ENCODE measurements around the gene MDM4.
"Not testable (repeated sequence)": the region's sequence is repeated elsewhere in the genome, so short reads cannot be mapped to it uniquely, and the experiment has no call there.

Gene MDM4

DNA sequence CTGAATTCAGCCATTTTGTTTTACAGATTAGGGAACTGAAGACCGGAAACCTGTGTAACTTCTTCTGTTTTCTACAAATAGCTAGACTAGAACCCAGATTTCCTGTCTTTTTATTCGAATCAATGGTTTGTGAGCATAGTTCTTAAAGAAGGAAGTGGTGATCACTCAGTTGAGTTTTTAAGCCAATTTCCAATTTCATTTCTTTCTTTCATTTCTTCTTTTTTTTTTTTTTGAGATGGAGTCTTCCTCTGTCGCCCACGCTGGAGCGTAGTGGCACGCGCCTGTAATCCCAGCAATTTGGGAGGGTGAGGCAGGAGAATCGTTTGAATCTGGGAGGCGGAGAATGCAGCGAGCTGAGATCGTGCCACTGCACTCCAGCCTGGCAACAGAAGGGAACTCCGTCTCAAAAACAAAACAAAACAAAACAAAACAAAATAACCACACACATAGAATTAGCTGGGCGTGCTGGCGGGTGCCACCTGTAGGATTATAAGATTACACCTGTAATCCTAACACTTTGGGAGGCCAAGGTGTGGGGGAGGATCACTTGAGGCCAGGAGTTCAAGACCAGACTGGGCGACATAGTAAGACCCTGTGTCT, 3.0 kb upstream of the MDM4 start:
- no peak for DNase-seq (ENCODE audit: low read depth in 2 of 2, low spot score in 1 of 2)

DNA sequence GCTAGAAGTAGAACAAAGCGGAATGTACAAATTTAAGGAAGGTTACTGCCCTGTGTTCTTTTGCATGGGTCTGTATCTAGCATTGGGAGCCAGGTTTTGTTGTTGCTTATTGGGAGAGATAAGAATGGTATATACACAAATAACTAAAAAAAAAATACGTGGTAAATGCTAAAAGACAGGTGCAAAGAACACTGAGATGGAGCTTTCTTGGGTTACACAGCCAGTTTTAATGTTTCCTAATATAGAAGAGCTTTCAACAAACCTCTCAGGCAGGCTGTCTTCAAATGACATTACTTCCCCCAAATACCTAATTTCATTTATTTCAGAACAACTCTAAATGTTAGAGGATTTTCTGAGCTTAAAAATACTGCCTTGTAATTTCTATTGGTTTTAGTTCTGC, 1.4 kb upstream of the MDM4 start:
- no peak for DNase-seq (ENCODE audit: low read depth in 2 of 2, low spot score in 1 of 2)

DNA sequence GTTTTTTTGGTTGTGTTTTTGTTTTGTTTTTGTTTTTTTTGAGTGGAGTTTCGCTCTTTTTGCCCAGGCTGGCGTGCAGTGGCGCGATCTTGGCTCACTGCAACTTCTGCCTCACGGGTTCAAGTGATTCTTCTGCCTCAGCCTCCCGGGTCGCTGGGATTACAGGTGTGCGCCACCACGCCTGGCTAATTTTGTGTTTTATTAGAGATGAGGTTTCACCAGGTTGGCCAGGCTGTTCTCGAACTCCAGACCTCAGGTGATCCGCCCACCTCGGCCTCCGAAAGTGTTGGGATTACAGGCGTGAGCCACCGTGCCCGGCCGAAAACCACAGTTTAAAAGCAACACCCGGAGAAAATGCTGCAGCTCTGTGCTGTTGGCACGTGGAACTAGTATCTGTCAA, 1.2 kb downstream of the MDM4 start:
- DNase-seq (ENCODE audit: low read depth in 2 of 2, low spot score in 1 of 2), result not testable (repeated sequence)

DNA sequence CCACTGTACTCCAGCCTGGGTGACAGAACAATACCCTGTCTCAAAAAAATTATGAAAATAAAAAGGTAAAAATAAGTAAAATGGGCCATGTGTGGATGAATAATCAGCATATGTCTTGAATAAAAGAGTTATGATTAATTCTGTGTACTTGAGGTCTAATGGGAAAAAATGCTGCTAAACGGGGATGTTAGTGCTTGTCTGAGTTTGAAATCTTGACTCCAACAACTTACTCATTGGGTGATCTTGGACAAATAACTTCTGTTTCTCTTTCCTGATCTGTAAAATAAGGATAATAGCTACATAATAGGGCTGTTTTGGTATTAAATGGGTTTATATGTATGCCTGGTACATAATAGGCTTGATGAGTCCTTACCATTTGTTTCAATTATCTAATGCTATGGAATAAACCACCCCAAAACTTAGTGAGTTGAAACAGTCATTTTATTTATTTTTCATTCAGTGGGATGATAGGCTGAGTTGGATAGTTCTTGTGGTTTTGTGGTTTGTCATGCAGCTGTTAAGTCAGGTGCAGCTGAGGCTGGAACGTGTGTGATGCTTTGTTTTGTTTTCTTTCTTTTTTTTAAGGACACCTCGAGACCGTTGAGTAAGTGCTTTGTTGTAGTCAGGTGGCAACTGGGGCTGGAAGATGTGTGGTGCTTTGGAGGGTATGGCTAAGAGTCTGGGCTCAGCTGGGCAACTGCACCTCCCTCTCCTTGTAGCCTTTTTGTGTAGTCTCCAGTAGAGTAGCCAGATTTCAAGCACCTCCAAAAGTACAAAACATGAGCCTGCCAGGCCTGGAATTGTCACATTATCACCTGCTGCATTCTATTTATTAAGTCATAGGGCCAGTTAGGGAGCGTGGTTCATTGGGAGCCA, 4.9 kb downstream of the MDM4 start:
- no peak for DNase-seq (ENCODE audit: low read depth in 2 of 2, low spot score in 1 of 2)

DNA sequence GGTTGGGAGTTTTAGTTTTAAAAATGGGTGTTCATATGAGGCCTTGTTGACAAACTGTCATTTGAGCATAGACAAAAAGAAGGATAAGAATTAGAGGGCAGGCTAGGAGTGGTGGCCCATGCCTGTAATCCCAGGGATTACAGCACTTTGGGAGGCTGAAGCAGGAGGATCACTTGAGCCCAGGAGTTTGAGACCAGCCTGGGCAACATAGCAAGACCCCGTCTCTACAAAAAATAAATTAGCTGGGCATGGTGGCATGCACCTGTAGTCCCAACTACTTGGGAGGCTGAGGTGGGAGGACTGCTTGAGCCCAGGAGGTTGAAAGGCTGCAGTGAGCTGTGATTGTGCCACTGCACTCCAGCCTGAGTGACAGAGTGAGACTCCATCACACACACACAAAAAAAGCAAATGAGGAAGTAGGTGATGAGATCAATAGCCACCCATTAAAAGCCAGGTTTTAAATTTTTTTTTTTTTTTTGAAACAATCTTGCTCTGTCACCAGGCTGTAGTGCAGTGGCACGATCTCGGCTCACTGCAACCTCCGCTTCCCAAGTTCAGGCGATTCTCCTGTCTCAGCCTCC, 5.8 kb downstream of the MDM4 start:
- DNase-seq (ENCODE audit: low read depth in 2 of 2, low spot score in 1 of 2), result not testable (repeated sequence)

DNA sequence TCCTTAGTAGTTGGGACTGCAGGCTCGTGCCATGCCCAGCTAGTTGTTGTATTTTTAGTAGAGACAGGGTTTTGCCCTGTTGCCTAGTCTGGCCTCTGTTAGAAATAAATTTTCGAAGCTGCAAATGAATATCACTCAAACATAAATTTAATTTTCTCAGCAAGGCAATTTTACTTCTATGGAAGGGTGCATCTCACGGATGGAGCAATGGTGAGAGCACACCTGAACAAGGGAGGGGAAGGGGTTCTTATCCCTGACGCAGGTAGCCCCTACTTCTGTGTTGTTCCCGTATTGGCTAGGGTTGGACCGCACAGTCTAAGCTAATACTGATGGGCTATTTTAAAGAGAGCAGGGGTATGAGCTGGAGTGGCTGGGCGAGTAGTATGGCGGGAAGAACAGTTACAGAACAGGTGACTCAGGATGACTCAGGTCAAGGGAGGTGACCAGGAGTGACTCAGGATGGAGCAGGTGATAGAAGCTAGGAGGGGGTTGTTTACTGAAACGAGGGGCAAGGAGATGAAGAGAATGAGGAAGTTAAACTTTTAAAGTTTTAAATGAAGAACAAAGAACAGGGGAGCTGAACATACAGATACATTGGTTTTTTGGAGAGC, 7.5 kb downstream of the MDM4 start:
- DNase-seq (ENCODE audit: low read depth in 2 of 2, low spot score in 1 of 2), result no peak

DNA sequence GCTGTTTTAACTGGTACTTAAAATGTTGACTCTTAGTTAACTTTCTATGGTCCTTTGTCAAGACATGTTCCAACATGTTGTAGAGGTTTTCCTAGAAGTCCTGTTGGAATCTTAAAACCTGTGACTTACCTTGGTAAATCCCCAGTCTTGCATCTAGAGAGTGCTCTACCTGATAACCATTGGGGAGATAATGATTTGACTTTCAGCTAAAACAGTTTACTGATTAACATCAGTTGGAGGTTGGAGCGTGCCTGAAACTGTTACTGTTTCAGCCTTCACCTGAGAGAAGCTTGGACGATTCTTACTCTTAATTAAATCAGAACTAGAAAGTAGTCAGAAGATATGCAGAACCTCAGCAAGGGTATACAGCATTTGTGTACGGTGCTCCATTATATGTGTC, 8.8 kb downstream of the MDM4 start:
- DNase-seq (ENCODE audit: low read depth in 2 of 2, low spot score in 1 of 2), result no peak

DNA sequence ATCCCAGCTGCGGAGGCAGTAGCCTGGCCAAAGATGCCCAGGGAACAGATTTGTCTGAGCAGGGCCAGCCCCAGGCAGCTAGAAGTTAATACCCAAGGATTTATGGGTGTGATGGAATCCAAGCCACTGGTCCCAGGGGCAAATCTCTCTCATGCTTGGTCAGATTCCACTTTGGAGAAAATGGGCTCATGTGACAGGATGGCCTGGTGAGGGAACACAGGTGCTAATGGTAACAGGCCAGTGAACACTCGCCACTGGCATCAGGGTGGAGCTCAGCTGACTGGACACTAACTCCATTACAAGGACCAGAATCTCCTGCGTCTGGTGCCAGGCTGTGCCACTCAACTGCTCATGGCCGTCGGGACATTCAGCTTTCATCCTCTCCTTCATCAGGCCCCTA, 12.0 kb downstream of the MDM4 start:
- no peak for DNase-seq (ENCODE audit: low read depth in 2 of 2, low spot score in 1 of 2)

DNA sequence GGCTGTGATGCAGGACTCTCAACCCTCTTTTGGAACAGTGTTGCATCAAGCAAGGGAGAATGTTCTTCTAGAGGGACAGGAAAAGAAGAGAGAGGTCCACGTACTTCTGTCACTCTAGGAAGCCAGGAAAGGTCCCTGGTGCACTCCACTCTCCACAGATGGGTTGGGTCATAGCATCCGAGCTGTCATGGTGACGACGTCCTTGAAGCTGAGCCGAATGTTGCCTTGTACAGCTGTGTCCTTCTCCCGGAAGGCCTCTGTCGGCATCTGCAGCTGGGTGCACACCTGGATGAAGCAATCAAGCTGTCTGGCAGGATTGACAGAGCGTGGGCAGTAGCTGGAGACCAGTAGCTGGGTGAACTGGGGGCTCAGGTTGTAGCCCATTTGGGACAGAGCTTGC, 12.5 kb downstream of the MDM4 start:
- DNase-seq (ENCODE audit: low read depth in 2 of 2, low spot score in 1 of 2), result no peak

DNA sequence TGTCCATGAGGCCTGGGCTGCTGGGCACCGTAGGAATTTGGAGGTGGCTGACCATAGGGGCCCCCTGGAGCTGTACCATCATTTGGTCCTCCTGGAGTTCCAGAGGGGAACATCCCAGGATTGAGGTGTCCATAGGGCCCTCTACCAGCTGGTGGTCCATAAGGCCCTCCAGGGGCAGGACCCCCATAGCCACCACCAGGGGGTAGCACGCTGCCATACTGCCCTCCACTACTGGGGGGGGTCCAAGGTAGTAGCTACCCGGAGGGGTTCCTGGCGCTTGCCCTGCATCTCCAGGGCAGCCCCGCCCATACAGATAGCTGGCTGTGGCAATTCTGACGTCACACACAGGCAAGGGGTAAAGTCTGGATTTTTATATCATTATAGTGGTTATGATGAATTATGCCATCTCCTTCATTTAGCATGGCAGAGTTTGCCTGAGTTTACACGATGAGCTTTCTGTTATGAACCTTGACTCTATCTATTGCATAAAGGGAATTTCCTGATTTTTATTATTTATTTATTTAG, 13.2 kb downstream of the MDM4 start:
- no peak for DNase-seq (ENCODE audit: low read depth in 2 of 2, low spot score in 1 of 2)

DNA sequence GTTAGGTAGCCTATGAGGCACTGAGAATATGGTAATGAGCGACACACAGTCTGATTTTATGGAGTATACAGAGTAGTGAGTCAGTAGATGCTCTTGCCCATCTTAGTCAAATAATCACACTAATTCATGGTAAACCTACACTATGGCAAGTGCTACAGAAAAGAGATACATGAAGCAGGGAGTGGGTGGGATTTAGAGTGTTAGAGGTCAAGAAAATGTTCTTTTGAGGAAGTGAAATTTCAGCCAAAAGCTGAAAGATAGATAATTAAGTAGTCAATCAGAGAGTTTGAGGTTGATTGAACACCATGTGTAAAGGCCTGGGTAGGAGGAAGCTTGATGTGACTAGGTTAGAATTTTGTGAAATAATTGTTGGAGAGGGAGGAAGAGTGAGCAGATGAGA, 14.7 kb downstream of the MDM4 start:
- DNase-seq (ENCODE audit: low read depth in 2 of 2, low spot score in 1 of 2), result no peak

DNA sequence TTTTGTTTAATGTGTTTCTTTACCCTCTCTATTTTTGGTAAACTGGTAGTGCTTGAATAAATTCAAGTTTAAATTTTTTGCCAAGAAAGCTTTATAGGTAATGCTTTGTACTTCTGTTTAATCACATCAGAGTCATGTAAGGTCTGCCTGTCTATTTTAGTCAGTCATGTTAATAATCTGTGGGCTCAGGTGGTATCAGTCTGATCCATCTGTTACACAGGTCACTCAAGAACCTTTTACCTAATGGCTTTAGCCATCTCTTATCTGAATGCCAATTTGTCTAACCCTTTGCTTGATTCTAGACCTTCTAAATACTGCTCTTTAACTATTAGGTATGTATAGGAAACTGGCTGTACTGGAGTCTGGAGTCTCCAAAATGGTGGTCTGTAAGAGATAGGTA, 16.6 kb downstream of the MDM4 start:
- DNase-seq (ENCODE audit: low read depth in 2 of 2, low spot score in 1 of 2), result no peak

DNA sequence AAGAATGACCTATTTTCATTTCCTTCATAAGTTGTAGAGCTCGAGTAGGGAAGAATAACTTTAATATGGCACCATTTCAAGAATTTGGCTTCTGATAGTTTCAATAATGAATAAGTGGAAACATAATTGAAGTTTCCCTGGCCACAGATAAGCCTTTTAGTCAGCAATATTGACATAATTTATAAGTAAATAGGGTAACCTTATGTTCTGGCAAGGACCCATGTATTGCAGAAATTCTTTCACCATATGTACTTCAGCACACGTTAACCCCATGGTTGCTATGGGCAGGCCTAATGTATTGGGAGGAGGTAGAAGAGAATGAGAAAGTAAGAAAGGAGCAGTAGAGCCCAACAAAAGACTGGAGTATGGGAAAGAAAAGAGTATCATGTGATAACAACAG, 25.4 kb downstream of the MDM4 start:
- DNase-seq (ENCODE audit: low read depth in 2 of 2, low spot score in 1 of 2), result no peak

DNA sequence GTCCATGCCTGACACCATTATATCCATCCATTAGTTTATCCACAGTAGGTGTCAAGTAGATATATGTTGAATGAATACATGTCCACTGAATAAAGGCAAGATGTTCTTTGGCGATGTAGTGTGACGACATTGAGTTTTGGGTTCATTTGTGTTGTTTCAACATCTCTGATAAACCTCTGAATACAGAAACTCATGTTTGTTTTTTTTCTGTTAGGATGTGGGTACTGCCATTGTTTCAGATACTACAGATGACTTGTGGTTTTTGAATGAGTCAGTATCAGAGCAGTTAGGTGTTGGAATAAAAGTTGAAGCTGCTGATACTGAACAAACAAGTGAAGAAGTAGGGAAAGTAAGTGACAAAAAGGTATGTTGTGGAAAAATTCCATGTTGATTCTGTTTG, 28.1 kb downstream of the MDM4 start:
- DNase-seq (ENCODE audit: low read depth in 2 of 2, low spot score in 1 of 2), result no peak

DNA sequence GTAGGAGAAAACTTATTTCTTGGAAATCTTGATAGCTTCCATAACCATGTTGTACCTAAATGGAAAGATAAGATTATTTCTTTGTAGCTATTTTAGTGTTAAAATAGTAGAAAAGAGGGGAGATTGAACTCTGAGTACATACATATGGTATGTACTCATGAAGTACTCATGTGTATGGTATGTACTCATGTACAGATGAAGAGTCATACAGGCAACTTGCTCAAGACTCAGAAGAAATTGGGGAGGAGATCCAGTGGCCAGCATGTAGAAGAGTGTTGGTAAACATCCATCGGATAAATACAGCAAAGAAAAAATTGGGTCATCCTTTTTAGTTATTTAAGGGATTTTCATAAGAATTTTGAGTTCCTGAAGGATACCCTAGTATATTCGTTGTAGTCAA, 29.0 kb downstream of the MDM4 start:
- no peak for DNase-seq (ENCODE audit: low read depth in 2 of 2, low spot score in 1 of 2)

DNA sequence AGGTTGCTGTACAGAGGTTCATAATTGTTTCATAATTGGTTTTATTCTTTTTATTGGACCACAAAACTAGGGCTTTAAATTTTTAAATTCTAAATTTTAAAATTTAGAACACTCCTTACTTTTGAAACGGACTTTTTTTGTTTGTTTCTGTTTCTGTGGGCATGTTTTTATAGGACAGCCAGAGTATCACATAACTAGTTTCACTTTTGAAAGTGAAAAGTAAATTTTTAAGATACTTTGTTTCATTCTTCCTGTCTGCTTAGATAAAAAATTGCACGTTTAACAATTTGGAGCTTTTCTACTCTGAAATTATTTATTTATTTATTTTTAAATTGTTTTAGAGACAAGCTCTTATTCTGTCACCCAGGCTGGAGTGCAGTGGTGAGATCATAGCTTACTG, 29.7 kb downstream of the MDM4 start:
- DNase-seq (ENCODE audit: low read depth in 2 of 2, low spot score in 1 of 2), result no peak

DNA sequence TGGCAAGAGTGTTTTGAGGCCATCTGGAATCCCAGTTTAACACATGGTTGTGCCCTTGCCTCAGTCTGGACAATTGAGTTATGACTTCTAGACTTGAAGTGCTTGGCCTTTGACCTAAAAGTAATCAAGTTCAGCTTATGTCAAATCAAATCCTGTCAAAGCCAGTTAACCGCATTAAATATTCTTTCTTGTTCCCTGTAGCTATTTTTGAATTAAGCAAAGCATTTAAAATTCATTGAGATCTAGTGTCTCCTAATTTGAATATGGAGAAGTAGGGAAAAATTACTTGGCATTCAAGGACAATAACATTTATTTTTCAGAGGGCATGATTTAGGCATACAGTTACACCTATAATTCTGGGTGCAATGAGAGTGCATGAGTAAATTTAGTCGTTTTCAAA, 32.1 kb downstream of the MDM4 start:
- no peak for DNase-seq (ENCODE audit: low read depth in 2 of 2, low spot score in 1 of 2)

DNA sequence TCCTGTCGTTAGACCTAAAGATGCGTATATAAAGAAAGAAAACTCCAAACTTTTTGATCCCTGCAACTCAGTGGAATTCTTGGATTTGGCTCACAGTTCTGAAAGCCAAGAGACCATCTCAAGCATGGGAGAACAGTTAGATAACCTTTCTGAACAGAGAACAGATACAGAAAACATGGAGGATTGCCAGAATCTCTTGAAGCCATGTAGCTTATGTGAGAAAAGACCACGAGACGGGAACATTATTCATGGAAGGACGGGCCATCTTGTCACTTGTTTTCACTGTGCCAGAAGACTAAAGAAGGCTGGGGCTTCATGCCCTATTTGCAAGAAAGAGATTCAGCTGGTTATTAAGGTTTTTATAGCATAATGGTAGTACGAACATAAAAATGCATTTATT, 33.1 kb downstream of the MDM4 start:
- DNase-seq (ENCODE audit: low read depth in 2 of 2, low spot score in 1 of 2), result no peak

DNA sequence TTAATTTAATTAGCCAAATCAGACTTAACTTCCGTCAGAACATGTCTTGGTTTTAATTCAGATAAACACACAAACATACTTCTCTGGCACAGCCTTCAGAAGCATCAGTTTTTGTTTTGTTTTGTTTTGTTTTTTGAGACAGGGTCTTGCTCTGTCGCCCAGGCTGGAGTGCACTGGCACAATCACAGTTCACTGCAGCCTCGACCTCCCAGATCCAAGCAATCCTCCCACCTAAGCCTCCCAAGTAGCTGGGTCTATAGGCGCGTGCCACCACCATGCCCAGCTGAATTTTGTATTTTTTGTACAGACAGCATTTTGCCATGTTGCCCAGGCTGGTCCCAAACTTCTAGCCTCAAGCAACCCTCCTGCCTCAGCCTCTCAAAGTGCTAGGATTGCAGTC, 34.7 kb downstream of the MDM4 start:
- no peak for DNase-seq (ENCODE audit: low read depth in 2 of 2, low spot score in 1 of 2)

DNA sequence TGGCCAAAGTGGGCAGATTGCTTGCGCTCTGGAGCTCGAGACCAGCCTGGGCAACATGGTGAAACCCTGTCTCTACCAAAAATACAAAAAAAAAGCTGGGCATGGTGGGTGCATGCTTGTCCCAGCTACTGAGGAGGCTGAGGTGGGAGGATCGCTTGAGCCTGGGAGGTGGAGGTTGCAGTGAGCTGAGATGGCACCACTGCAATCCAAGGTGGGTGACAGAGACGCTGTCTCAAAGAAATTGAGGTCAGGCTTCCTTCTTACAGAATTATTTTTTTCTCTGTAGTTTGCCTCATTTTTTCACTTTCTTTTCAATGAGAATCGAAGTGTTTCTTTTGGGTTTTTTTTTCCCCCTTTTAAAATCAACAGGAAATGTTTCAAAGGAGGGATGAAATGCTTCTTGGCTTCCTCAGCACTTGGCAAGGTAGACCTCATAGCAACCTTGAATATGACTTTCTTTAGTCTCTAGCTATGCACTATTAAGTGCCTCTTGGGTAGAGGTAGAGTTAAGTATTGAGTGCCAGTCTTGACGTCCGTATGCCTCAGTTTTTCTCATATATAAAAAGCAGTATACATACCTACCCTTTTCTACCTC, 40.3 kb downstream of the MDM4 start:
- DNase-seq (ENCODE audit: low read depth in 2 of 2, low spot score in 1 of 2), result no peak

DNA sequence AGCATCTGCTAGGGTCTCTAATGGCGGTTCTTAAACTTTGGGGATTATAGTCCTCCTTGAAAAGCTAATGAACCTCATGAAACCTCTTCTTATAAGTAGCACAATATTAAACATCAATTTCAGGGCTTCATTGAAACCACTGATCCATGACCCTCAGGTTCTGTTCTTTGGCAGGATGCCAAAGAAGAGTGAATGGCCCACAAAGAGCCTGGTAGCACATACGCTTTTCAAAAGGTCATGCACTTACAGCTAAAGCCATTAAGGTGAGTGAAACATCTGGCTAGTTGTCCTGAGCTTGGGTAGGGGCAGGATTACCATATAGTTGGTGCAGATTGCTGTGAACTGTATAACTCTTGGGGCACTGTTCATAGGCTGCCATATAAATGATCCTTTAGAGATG, 42.3 kb downstream of the MDM4 start:
- no peak for DNase-seq (ENCODE audit: low read depth in 2 of 2, low spot score in 1 of 2)

DNA sequence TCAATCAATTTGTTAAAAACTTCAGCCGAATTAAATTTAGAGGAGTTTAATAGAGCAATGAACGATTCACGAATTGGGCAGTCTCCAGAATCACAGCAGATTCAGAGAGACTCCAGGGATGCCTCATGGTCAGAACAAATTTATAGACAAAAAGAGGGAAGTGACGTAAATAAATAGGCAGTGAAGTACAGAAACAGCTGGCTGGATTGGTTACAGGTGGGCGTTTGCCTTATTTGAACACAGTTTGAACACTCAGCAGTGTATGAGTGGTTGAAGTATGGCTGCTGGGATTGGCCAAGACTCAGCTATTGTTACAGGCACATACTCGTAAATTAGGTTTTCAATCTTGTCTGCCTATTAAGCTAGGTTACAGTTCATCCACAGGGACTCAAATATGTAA, 43.8 kb downstream of the MDM4 start:
- not testable (repeated sequence) for DNase-seq (ENCODE audit: low read depth in 2 of 2, low spot score in 1 of 2)

Data from stimulated activated CD8-positive, alpha-beta memory T cell treated with anti-CD3 and anti-CD28 coated beads, Interleukin-4, amount 100 ng/mL, for 1 hour (primary cell).